GM15510 (cell line): ENCODE measurements around the gene SLC6A11.

Experiments used
- POLR2A ChIP-seq: IDR thresholded peaks from 3 replicates; pipeline ENCODE4 v1.6.1; 2011; ENCODE audit warnings: borderline replicate concordance; ENCODE audit not compliant: insufficient read length; ENCODE audit errors: extremely low read depth

Gene SLC6A11

GRCh38 chr3:10814623-10815022 is 1.4 kb upstream of the SLC6A11 start:
- no peak for TF ChIP-seq POLR2A

- TF ChIP-seq POLR2A = no peak
Measured at GRCh38 chr3:10815487-10815886, 541 bp upstream of the SLC6A11 start.

- no peak for TF ChIP-seq POLR2A
Measured at GRCh38 chr3:10816863-10817253, 830 bp downstream of the SLC6A11 start.

GRCh38 chr3:10817506-10817905 is 1.5 kb downstream of the SLC6A11 start:
- no peak for TF ChIP-seq POLR2A

GRCh38 chr3:10822055-10822454 is 6.0 kb downstream of the SLC6A11 start:
- no peak for TF ChIP-seq POLR2A

GRCh38 chr3:10822708-10823515 is 6.9 kb downstream of the SLC6A11 start:
- TF ChIP-seq POLR2A = no peak

GRCh38 chr3:10823516-10823818 is 7.4 kb downstream of the SLC6A11 start:
- no peak for TF ChIP-seq POLR2A

GRCh38 chr3:10824468-10824867 is 8.4 kb downstream of the SLC6A11 start:
- TF ChIP-seq POLR2A = no peak

GRCh38 chr3:10833855-10834414 is 17.9 kb downstream of the SLC6A11 start:
- TF ChIP-seq POLR2A = no peak

GRCh38 chr3:10834951-10835350 is 18.9 kb downstream of the SLC6A11 start:
- TF ChIP-seq POLR2A = no peak

- no peak for TF ChIP-seq POLR2A
Measured at GRCh38 chr3:10835406-10835805, 19.4 kb downstream of the SLC6A11 start.

- no peak for TF ChIP-seq POLR2A
Measured at GRCh38 chr3:10836676-10837075, 20.6 kb downstream of the SLC6A11 start.

GRCh38 chr3:10837849-10838248 is 21.8 kb downstream of the SLC6A11 start:
- TF ChIP-seq POLR2A = no peak

GRCh38 chr3:10839167-10839566 is 23.1 kb downstream of the SLC6A11 start:
- no peak for TF ChIP-seq POLR2A

GRCh38 chr3:10841100-10841499 is 25.1 kb downstream of the SLC6A11 start:
- TF ChIP-seq POLR2A = no peak

GRCh38 chr3:10843378-10843777 is 27.4 kb downstream of the SLC6A11 start:
- no peak for TF ChIP-seq POLR2A
